Stimulated activated CD4-positive, alpha-beta T cell treated with anti-CD3 and anti-CD28 coated beads, Interleukin-1b, Interleukin-23, amount 100 ng/mL, for 4 hours (primary cell): ENCODE data around the gene FRMD3.

Experiments used
- DNase-seq, 2 donors: peaks; one replicate each; pipeline ENCODE4 v3.0.0-alpha.2; 2020; ENCODE audit warnings: low read depth in 2 of 2

Gene FRMD3

DNA sequence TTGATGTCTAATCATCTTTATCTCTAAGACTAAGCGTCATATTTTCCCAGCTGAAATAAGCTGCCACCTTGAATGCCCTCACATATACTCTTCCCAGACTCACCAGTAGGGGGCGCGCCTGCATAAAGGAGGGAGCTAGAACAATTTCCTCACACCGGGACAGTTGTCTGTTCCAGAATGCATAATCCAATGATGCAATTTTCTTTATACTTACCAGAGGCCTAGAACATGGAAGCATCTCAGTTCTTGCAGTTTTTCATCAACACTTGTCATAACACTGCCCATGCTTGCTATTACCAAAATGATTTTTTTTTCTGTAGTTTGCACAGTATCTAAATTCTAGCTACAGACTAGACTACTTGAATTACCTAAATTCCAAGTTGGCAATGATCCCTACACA lies 203.9 kb downstream of the FRMD3 start:
- peak; percentile 41 to 57 for DNase-seq

DNA sequence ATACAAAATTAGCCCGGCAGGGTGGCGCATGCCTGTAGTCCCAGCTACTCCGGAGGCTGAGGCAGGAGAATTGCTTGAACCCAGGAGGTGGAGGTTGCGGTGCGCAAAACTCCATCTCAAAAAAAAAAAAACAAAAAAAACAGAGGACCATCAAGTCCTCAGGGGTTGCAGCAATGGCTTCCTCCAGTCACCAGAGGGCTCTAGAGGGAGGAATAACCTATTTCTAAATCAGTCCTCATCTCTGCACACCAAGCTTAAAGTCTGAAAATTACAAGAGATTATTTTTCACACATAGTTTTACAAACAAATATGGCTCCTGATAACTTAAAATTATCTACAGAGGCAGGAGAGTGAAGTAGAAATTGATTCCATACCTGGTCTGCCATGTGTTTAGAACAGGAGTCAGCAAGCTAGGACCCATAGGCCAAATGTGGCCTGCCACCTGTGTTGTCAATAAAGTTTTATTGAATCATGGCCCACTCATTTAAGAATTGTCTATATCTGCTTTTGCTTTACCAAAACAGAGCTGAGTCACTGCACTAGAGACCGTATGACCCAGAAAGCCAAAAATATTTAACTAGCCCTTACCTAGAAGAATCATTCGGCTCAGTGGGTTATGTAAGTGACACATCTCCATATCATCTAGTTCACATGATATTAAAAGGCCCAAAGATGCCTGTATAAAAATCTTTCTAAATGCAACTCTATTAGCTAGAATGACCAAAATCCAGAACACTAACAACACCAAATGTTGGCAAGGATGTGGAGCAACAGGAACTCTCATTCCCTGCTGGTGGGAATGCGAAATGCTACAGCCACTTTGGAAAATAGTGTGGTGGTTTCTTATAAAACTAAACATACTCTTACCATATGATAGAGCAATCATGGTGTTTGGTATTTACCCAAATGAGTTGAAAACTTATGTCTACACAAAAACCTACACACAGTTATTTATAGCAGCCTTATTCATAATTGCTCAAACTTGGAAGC lies 207.7 kb downstream of the FRMD3 start:
- DNase-seq = no peak

DNA sequence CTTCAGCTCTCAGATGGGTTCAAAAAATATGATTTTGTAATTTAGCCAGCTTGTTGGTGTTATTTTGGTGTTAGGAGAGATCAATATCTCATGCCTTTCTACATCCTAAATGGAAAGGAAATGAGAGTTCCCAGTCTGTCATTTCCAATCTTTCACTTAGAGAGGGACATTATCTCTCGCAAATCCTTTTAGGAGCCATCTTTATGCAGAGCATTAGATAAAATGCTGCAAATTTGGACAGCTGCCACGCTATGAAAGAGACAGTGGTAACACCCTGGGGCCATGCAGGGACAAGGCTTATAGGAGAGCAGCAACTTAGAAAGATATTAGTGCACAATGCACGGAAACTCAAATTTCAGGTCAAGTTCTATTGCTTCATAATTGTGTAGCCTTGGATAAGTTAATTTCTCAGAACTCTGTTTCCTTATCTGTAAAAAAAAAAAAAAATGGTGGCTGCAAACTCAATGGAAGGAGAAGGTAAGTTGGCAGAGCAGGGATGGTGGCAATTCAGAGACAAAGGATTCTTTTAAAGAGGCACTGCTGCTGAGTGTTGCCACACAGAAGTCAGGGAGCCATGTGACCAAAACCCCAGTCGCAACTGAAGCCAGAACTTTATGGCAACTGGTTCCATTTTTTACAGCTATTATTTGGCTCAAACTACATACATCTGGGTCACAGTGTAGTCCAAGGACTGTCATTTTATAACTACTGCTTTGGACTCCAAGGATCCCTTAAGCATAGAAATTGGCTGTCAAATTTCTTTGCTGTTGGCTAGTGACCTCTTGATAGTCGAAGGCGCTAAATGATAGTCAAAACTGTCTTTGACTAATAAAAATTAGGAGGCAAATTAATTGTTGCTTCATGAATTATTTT lies 210.2 kb downstream of the FRMD3 start:
- no peak for DNase-seq

DNA sequence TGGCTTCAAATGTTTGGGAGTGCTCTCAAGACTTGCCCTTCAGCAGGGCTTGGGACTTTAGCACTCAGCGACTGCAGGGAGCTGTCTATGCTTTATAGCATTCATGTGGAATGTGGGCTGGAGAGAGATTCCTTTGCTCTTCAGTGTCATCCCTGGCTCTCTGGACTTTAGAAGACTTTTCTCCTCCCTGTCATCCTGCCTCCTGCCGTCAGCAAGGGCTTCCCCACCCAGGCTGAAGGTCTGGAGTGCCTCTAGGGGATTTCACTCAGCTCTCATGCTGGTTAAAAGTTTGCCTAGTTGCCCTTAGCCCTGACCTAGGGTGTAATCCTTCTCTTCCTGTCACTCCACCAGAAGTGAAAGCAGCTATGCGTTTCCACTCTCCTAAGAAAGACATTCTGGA lies 210.9 kb downstream of the FRMD3 start:
- DNase-seq = no peak

DNA sequence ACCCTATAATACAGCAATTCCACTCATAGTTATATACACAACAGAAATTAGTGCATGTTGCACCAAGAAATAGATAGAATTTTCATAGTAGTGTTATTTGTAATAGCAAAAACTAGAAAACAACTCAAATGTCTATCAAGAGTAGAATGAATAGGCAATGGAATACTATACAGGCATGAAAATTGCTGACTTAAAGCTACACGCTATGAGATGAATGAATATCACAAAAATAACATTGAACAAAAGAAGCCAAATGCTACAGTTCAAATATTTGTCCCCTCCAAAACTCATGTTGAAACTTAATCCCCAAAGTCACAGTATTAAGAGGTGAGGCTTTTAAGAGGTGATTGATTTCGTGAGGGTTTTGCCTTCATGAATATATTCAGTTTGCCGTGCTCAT lies 215.1 kb downstream of the FRMD3 start:
- no peak for DNase-seq

DNA sequence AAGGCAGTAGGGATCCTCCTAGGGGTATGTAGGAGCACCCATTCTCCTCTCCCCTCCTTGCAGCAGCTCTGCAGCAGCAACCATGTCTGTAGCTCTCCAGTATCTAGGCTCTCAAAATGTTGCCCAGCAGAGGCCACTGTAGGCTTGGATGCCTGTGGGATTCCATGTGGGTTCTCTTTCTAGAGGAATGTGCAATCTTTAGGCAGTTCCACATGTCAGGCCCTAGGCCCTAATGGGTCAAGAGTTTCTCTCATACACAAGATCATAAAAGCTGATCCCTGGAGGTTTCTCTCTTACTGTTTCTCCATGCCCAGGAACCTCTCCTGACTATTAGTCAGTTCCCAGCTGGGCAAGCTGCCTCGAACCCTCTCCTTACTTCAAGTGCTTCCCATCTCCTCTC lies 215.8 kb downstream of the FRMD3 start:
- no peak for DNase-seq

DNA sequence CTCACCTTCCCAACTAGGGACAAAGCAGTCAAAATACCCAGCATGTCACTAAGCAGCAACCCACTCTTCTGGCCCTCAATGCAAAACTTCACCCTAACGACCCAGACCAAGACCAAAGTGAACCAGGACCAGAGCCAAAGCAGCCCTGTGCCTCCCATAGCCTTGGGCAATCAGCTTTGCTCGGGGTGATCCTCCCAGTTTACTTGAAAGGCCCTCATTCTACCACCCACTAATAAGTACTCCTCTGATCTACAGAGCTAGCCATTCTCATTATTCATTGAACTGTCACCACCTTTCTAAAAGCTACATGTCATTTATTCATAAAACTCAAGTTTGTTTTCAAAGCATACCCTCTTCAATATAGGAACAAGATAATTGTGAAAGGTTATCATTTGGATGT lies 221.0 kb downstream of the FRMD3 start:
- DNase-seq = no peak

DNA sequence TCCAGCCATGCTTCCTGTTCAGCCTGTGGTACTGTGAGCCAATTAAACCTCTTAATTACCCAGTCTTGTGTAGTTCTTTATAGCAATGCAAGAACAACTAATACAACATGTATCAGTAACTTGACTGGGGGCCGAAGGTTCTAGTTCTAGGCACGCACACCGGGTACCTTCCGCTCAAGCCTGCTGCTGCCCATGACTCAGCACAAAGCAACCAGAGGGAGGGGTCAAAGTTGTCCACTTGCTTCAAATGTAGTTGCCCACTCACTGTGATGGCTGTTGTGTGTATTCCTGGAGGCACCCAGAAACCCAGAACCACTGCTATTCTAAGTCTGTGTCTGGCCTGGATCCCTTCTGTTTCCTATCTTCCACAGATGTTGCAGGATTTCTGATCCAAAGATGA lies 222.6 kb downstream of the FRMD3 start:
- DNase-seq = no peak

DNA sequence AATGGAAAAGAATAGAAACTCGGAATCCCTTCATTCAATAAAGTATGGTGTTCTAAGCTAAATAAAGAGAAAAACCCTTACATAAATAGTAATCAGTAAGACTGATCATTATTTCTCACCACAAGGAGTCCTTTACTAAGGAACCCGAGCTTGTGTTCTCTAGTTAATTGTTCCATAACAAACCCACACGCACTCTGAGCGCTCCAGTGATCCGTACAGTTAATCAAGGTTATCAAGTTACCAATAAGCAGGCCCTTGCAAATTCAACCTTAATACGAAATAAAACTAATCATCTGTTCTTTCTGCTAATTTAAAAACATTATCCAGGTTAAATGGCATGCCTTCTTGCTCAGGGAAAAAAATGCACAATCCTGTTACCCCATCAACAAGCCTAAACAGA lies 224.4 kb downstream of the FRMD3 start:
- no peak for DNase-seq

DNA sequence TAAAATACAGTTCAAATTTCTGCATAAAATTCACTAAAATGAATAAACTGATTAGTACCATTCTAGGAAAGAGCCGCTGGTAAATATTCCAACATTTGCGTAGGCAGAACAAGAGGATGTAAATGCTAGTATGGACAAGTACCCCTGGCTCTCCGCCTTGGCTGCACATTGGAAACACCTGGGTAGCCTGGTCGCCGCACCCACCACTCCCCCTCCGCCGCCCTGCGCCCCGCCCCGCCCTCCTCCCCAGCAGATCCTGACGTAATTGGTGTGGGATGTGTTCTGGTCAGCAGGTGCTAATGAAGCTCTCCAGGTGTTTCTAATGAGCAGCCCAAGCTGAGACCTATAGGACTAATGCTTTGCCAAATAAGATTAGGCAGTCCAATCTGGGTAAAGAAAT lies 225.7 kb downstream of the FRMD3 start:
- DNase-seq = no peak

DNA sequence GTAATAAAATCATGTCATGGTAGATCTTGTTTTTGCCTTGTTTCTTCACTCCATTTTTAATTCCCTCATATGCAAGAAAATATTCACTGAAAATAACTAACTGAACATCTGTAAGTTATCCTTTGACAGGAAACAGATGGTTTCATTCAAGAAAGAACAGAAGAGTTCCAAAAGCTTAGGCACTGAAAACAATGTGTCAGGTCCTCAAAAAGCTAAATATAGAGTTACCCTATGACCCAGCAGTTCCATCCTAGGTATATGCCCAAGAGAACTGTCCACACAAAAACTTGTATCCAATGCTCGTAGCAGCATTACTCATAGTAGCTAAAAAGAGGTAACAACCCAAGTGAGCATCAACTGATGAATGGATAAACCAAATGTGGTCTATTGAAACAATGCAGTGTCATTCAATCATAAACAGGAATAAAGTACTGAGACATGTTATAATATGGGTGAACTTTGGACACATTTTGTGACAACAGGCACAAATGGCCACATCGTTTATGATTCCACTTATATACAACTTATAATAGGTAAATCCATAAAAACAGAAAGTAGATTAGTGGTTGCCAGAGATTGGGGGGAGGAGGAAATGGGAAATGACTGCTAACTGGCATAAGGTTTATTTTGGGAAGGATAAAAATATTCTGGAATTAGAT lies 231.0 kb downstream of the FRMD3 start:
- no peak for DNase-seq

DNA sequence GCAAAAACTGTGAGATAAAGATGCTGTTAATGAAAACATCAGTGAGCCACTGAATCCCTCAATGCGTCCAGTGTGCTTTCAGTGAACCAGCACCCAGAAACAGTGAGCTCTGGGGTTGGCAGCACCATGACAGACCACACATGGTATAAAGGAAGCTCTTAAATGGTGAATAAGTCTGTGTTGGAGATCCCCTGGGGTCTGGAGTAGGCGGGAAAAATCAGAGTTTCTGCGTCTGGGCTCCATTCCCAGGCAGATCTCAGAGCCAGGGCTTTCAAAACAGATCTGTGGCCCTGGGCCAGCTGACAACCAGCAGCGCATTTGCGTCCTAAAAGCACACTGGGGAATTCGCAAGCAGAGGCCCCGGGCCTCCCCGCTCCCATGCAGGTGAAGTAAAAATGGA lies 233.5 kb downstream of the FRMD3 start:
- no peak for DNase-seq

DNA sequence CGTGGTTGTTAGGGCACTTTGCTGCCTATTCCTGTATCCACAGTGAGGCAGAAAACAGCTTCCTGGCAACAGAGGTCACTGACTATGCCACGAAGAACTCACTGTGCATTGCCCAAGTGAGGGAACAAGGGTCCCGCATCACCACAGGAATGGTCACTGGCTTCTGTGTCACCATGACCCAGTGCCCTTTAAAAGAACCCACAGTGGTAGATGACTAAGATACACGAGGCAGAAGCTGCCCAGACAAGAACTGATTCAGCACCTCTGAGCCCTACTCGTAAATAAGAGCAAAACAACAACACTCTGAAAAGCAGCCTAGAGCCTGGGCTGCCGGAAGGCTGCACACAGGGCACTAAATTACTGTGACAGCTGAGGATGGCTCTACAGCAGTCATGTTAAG lies 238.6 kb downstream of the FRMD3 start:
- DNase-seq = no peak

DNA sequence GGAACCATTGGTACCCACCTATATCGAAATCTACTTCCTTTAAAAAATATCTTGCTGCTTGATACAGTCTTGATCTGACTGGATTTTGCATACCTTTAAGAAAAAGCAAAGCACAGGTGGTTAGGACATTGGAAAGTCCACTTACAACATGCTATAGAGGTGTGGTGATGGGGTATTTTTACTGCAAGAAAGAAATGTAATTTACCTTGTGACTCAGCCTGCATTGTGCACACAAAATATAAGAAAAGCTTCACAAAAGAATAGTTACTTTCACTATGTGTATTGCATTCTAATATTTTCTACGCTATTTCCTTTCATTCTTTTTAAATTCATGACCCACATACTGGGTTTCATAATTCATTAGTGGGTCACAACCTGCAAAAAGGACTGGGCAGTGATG lies 239.1 kb downstream of the FRMD3 start:
- DNase-seq = no peak

DNA sequence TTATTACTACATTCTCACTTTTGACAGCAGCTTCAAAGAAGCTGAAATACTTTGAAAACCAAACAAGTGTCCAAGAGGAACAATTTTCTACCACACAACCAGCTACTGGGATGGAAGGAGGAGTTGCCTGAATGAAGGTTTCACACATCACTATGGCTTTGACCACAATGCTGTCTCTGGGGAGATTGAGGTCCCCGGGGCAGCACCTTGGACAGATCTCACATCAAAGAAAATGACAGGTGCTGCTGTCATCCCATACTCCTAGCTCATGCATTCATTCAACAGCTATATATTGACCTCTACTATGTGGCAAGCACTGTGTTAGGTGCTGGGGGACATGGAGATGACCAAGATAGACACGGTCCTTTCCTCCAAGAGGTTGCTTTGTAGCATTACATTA lies 242.1 kb downstream of the FRMD3 start:
- DNase-seq = no peak

DNA sequence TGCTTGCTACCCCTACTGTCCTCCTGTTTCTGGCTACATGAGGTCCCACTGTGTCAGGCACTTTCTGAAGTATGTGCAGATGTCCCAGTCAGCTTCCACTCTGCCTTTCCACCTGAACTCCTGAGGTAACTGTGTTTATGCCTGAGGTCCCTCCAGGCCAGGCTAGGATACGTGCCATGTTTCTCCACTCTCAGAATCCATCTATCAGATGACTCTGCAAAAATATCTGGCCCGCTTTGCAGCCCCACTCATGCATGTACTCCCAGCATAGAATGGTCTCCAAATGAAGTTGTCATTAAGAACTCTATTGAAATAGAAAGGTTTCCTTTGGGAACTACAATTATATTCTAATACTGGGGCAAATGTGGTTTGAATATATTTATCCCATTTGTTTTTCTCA lies 243.4 kb downstream of the FRMD3 start:
- no peak for DNase-seq

DNA sequence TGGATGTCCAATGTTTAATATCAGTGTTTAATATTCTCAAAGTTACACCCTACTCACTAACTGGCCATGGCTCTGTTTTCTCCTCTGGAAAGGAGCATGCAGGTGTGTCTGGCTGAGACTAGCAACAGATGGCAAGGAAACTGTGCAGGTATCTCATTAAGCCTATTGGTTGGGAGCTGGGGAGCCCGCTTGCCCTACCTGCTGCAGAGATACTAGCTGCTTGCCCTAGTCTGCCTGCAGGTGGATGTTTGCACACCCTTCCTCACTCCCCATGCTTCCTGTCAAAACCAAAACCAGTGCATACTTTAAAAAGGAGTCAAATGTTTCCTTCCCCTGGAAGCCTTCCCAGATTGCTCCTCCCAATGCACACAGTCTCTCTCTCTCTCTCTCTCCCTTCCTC lies 247.0 kb downstream of the FRMD3 start:
- DNase-seq = no peak

DNA sequence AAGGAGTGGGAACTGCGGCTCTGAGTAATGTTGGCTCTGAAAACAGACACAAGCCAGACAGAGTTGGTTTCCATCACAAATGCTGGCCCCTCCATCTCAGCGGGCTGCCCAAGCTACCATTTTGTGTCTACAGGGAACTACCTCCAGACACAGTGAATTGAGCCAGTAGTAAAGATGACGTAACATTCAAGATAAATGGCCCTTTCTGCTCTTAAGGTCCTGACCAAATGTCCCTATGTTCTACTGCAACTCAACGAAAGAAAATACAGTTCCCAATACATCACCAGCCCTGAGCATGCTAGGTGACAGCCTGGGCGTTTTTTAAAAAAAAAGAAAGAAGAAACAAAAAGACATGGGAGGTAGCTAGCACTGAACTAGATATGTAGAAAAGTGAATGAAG lies 247.5 kb downstream of the FRMD3 start:
- DNase-seq = no peak

DNA sequence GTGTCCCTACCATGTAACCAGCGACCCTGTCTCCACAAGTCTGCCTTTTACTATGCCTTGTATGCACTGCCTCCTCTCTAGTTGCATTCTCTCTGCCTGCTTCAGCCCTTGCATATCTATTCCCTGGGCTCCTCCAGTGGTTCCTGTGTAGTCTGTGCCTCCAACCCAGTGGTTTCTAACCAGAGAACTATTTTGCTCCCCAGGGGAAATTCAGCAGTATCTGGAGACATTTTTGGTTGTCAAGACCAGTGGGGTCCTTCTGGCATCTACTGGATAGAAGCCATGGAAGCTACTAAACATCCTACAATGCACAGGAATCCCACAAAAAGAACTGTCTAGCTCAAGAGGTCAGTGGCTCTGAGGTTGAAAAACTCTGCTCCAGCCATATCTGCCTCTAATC lies 251.2 kb downstream of the FRMD3 start:
- DNase-seq = no peak

DNA sequence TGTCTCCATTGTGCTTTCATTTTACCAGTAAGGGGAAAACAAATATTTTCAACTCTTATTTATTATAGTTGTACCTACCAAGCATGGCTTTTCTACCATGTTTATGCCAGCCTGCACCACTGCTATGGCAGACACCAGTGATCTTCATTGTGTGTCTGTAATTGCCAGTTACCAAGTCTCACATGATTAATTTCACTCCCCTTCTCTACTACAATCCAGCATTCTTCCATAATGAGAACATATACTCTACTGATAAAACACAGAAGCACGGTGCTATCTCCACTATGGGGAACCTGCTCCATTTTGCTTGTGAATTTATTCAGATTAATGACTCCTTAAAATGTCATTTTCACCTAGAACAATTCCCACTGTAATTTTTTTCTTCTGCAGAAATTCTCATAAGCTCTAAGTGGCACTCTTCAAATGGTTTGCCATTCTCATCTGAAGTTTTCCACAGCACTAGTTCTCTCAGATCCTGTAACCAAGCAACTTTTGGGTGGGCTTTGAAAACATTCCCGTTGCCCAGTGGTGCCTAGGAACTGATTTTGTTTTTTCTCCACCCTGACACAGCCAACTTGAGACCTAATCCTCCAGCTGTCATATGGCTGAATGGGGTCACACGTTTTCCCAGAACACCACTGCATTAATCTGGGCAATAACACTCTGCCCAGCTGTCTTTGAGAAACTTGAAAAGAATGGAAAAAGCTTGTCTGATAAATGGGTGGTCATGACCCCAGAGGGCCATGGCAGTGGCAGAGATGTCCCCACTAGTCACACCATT lies 252.6 kb downstream of the FRMD3 start:
- DNase-seq = no peak

DNA sequence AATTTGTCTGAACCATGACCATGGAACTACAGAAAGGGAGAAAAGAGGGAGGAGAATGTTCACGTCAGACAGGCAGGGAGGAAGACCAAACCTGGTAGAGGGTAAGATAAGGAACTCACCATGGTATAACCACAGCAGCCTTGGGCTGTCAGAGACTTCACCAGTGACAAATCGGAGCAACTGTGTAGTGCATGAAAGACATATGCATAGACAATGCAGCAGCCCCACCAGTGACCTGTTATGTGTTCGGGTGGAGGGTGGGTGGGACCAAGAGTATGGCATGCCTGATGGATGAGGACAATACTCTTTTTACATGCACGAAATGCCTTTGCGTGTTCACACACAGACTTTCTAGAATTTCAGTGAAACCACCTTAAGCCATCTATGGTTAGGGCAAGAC lies 253.5 kb downstream of the FRMD3 start:
- DNase-seq = no peak

DNA sequence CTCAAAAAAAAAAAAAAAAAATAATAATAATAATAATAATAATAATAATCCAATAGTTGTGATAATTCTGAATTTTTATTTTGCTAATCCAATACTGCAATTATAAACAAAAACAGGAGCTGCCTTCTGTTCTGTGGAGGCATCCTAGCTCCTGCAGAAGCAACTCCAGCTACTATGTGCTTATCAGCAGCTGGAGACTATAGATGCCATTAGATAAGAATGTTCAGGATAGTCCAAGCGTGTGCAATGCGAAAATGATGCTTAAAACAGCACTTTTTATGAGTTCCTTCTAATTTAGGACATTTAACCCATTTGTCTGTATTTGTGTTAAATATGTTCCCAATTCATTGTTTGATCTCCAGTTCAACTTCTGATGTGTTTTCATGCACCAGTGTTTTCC lies 254.7 kb downstream of the FRMD3 start:
- no peak for DNase-seq
